ENCODE measurements around the gene RASD2. TPM values are rescaled to one million over a fixed set of nuclear protein-coding genes. Genes with fewer than 3 reads are reported as not detected.

Gene RASD2
- total and polyA plus RNA-seq, 7 donors: 2.0 to 6.1 (median 3.5) TPM

DNA sequence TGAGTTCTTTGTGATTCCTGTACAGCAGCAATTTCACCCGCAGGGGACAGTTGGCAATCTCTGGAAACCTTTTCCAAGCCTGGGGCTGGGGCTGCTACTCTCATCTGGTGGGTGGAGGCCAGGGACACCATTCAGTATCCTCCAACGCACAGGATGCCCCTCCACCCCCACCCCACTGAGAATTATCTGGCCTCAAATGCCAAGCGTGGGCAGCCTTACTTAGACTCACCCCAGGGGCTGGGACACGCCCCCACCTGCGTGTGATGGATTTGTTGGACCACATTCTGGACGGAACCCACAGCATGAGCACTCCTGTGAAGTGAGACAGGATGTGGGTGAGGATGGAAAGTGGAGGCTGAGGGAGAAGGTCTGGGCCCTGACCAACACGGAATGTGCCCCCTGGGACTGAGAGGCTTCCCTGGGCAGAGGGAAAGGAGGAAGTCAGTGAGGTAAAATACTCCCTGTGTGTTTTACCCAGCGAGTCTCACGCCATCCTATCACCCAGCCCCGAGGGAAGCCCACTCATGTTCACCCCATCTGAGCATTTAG is 13.7 kb downstream of the RASD2 start:
- no peaks in the 10 kb centered on the region for H3K9me3 ChIP-seq
- intact Hi-C loops (cut with DNase I): no loop called here
- no peak for DNase-seq
- H3K4me3 ChIP-seq: no peak overlapping the region
- no peaks in the 10 kb centered on the region for H3K4me1 ChIP-seq
- H3K36me3 ChIP-seq (ENCODE audit: insufficient read depth in 1 of 2, low read depth in 1 of 2): no peaks in the 10 kb centered on the region
- ATAC-seq: no peak
- H3K27ac ChIP-seq: no peak overlapping the region
- no peaks in the 10 kb centered on the region for H3K27me3 ChIP-seq (ENCODE audit: insufficient read depth in 3 of 3, low read length in 2 of 3)
- TF ChIP-seq, protein P1, sequence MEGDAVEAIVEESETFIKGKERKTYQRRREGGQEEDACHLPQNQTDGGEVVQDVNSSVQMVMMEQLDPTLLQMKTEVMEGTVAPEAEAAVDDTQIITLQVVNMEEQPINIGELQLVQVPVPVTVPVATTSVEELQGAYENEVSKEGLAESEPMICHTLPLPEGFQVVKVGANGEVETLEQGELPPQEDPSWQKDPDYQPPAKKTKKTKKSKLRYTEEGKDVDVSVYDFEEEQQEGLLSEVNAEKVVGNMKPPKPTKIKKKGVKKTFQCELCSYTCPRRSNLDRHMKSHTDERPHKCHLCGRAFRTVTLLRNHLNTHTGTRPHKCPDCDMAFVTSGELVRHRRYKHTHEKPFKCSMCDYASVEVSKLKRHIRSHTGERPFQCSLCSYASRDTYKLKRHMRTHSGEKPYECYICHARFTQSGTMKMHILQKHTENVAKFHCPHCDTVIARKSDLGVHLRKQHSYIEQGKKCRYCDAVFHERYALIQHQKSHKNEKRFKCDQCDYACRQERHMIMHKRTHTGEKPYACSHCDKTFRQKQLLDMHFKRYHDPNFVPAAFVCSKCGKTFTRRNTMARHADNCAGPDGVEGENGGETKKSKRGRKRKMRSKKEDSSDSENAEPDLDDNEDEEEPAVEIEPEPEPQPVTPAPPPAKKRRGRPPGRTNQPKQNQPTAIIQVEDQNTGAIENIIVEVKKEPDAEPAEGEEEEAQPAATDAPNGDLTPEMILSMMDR (IDR thresholded peaks at IDR 0.05): no peak
- 69 to 75% (median 70%) methylated on average over 10 of the region's 10 CpGs for WGBS, 3 donors

DNA sequence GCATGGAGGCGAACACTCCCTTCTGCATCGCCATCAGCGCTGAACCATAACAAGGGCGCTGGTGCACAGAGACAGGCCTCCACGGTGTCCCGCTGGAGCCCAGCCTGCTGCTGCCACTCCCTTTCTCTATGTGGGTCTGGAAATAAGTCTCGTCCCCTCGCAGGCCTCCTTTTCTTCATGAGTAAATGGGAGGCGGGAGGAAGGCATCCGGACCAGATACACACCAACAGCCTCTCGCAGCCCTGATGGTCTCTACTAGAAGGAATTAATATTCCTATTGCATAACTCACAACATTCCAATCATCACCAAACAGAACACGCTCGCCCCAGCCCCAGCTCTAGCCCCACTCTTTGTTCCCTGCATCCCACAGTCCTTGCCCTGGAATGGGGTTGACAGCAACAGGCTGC is 14.9 kb downstream of the RASD2 start:
- DNase-seq (no peak), ATAC-seq (no peak)
- Histone ChIP-seq H3K36me3 (ENCODE audit: insufficient read depth in 1 of 2, low read depth in 1 of 2) (no peaks in the 10 kb centered on the region), H3K27ac (no peak overlapping the region), H3K9me3 (no peaks in the 10 kb centered on the region), H3K4me3 (no peak overlapping the region), H3K27me3 (ENCODE audit: insufficient read depth in 3 of 3, low read length in 2 of 3) (no peaks in the 10 kb centered on the region), H3K4me1 (no peaks in the 10 kb centered on the region)
- intact Hi-C loops (cut with DNase I): no loop called here
- 79 to 83% (median 81%) methylated on average over 13 of the region's 13 CpGs for WGBS, 3 donors
- TF ChIP-seq, protein P1 (IDR thresholded peaks at IDR 0.05): no peak

DNA sequence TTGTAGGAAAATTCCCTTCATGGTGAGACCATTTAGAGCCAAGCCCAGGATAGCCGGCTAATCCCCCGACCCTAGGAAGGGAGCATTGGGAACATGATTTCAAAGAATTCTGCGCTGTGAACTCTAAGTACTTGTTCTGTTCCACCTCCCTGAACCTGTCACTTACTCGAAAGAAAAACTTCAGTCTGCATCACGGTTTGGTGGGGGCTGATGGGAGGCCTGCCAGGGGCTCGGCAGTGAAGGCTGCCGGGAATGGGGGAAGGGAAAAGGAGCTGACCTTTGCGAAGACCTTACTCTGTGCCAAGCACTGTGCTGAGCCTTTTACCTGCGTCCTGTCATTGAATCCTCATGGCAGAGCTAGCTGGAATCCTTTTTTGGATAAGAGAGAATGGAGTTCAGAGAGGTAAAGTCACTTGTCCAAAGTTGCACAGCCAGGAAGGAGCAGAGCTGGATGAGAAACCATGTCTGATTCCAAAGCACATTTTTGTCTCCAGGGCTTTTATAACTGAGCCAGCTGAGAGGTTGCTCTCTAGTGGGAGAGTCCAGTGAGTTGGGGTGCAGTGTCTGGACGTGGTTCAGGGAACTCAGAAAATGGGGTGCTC is 15.4 kb downstream of the RASD2 start:
- TF ChIP-seq, protein P1 (IDR thresholded peaks at IDR 0.05): no peak
- intact Hi-C loops (cut with DNase I): no loop called here
- Histone ChIP-seq H3K4me1 (no peaks in the 10 kb centered on the region), H3K27me3 (ENCODE audit: insufficient read depth in 3 of 3, low read length in 2 of 3) (no peaks in the 10 kb centered on the region), H3K36me3 (ENCODE audit: insufficient read depth in 1 of 2, low read depth in 1 of 2) (no peaks in the 10 kb centered on the region), H3K9me3 (no peaks in the 10 kb centered on the region), H3K27ac (no peak overlapping the region), H3K4me3 (no peak overlapping the region)
- ATAC-seq: no peak
- DNase-seq: no peak
- WGBS, 3 donors: 53 to 58% (median 54%) methylated on average over 10 of the region's 10 CpGs

DNA sequence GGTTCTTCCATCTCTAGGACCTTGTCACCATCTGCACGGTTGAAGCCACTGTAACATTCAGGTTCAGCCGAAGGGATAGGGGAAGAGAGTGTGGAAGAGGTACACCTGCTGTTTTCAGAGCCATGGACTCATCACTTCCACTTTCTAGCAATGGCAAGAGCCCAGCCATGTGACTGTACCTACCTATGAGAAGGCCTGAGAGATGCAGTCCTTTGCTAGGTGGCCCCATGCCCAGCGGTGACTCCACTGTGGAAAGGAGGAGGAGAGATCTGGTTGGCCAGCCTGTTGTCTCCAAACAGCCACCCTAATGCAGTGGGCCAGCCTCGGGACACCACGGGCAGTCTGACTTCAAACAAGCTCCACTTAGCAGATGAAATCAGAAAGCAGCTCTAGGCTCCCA is 16.0 kb downstream of the RASD2 start:
- no peaks in the 10 kb centered on the region for H3K36me3 ChIP-seq (ENCODE audit: insufficient read depth in 1 of 2, low read depth in 1 of 2)
- no peak for ATAC-seq
- no peak for DNase-seq
- H3K27me3 ChIP-seq (ENCODE audit: insufficient read depth in 3 of 3, low read length in 2 of 3): no peaks in the 10 kb centered on the region
- H3K4me3 ChIP-seq: no peak overlapping the region
- no peak overlapping the region for H3K27ac ChIP-seq
- no peaks in the 10 kb centered on the region for H3K9me3 ChIP-seq
- no peaks in the 10 kb centered on the region for H3K4me1 ChIP-seq
- intact Hi-C loops (cut with DNase I): no loop called here
- TF ChIP-seq, protein P1 (IDR thresholded peaks at IDR 0.05): no peak
- WGBS, 3 donors: 80 to 87% (median 81%) methylated on average over 5 of the region's 5 CpGs

DNA sequence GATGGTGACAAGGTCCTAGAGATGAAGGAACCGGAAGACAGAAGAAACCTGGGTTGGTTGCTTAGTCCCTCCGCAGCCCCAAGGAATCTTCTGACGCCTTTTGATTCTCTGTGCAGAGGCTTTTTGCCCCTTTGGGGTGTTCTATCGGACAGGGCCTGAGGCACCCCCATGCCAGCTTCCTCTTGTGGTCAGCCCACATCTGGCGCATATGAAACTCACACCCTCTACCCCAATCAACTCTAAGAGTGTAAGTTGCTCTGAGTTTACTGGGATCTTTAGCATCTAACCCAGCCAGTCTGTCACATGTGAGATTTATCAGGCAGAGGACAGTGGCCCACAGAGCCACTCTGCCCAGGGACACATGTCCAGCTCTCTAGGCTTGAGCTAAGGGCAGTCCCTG is 17.4 kb downstream of the RASD2 start:
- no peaks in the 10 kb centered on the region for H3K9me3 ChIP-seq
- DNase-seq: no peak
- H3K36me3 ChIP-seq (ENCODE audit: insufficient read depth in 1 of 2, low read depth in 1 of 2): no peaks in the 10 kb centered on the region
- H3K4me1 ChIP-seq: no peaks in the 10 kb centered on the region
- H3K4me3 ChIP-seq: no peak overlapping the region
- no peaks in the 10 kb centered on the region for H3K27me3 ChIP-seq (ENCODE audit: insufficient read depth in 3 of 3, low read length in 2 of 3)
- no peak overlapping the region for H3K27ac ChIP-seq
- TF ChIP-seq, protein P1 (IDR thresholded peaks at IDR 0.05): no peak
- intact Hi-C loops (cut with DNase I): no loop called here
- 91 to 94% (median 92%) methylated on average over 5 of the region's 5 CpGs for WGBS, 3 donors
- ATAC-seq: no peak
